T47D (cell line): ENCODE data around the gene PADI1.

Experiments used
- DNase-seq, 2 experiments: peaks; one replicate each; pipeline versions ENCODE4 v3.0.0 to v3.0.0-alpha.2; 2011 to 2012; ENCODE audit warnings: low read depth in 1 of 2, low spot score in 1 of 2
- JUND ChIP-seq: IDR thresholded peaks from 2 replicates; pipeline ENCODE4 v1.6.1; 2012; ENCODE audit warnings: low read depth
- in situ Hi-C: cut with HindIII; loops from 2 replicates; pipeline ENCODE4 v1.10.0; 2016; ENCODE audit warnings: low sequenced_read_pairs, low pct_unique_long_range_greater_than_20kb

Gene PADI1

GRCh38 chr1:17208546-17208945 lies 3.6 kb downstream of the PADI1 start:
- in situ Hi-C loops, result no loop called here
- no peak for DNase-seq
- no peak for TF ChIP-seq JUND

- in situ Hi-C loops, result no loop called here
Observed at GRCh38 chr1:17209430-17209829, 4.5 kb downstream of the PADI1 start.

GRCh38 chr1:17210176-17210575 lies 5.2 kb downstream of the PADI1 start:
- in situ Hi-C loops, result no loop called here
- TF ChIP-seq JUND, result no peak

More at GRCh38 chr1:17209430-17209829, 4.5 kb downstream of the PADI1 start:
- TF ChIP-seq JUND, result no peak
- no peak for DNase-seq

GRCh38 chr1:17211377-17211776 lies 6.4 kb downstream of the PADI1 start:
- TF ChIP-seq JUND, result no peak
- no peak for DNase-seq
- in situ Hi-C loops, result no loop called here

More at GRCh38 chr1:17210176-17210575, 5.2 kb downstream of the PADI1 start:
- DNase-seq, result no peak

GRCh38 chr1:17212009-17212408 lies 7.1 kb downstream of the PADI1 start:
- DNase-seq, result peak; percentile 44 to 66
- no peak for TF ChIP-seq JUND
- in situ Hi-C loops, result no loop called here

- peak in 1 of 2 experiments; percentile 29 for DNase-seq
- in situ Hi-C loops, result no loop called here
- no peak for TF ChIP-seq JUND
Observed at GRCh38 chr1:17212487-17213121, 7.7 kb downstream of the PADI1 start.

- DNase-seq, result no peak
- in situ Hi-C loops, result no loop called here
- TF ChIP-seq JUND, result no peak
Observed at GRCh38 chr1:17213148-17213781, 8.3 kb downstream of the PADI1 start.

GRCh38 chr1:17213782-17214148 lies 8.8 kb downstream of the PADI1 start:
- no peak for TF ChIP-seq JUND
- in situ Hi-C loops, result no loop called here
- DNase-seq, result no peak

- in situ Hi-C loops, result no loop called here
- no peak for DNase-seq
- no peak for TF ChIP-seq JUND
Observed at GRCh38 chr1:17214876-17215544, 10.1 kb downstream of the PADI1 start.

GRCh38 chr1:17215545-17215890 lies 10.6 kb downstream of the PADI1 start:
- in situ Hi-C loops, result no loop called here
- TF ChIP-seq JUND, result no peak
- no peak for DNase-seq

GRCh38 chr1:17216078-17216477 lies 11.2 kb downstream of the PADI1 start:
- DNase-seq, result no peak
- no peak for TF ChIP-seq JUND
- in situ Hi-C loops, result no loop called here

GRCh38 chr1:17217607-17218006 lies 12.7 kb downstream of the PADI1 start:
- DNase-seq, result no peak
- in situ Hi-C loops, result no loop called here
- TF ChIP-seq JUND, result no peak

GRCh38 chr1:17218939-17219338 lies 14.0 kb downstream of the PADI1 start:
- DNase-seq, result no peak
- in situ Hi-C loops, result no loop called here
- no peak for TF ChIP-seq JUND
